ENCODE data around the gene SLBP.
A peak's percentile ranks its signal among the peaks of the same experiment; 100 is the strongest.

Gene SLBP

DNA sequence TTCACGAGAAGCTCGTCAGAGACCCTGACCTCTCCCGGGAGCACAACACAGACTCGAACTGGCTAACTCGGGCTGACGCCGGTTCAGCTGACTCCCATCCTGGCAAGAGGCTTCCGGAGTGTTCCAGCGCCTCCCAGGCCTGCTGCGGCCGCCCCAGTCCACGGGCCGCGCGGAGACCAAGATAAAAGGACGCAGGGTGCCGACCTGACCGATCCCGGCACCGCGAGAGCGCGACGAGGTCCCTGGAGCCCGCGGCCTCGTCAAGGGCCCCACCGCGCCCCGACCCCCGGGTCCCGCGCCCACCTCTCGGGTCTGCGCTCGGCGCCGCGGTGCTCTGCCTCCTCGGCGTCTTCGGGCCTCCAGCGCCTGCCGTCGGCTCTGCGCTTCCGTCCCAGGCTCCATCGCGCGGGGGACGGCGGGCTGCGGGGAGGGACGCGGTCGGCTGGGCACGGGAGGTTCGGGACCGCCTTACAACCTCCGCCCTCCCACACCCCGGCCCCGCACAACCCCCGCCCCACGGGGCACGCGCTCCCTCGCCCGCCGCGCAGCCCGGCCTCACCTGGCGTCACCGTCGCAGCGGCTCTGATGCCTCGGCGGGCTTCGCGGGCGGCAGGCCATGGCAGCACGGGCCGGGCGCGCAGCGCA, 426 bp downstream of the SLBP start:
- no peaks in the 10 kb centered on the region for H3K36me3 ChIP-seq (ENCODE audit: control insufficient read depth, insufficient read depth, low read length)
- H3K9ac ChIP-seq: peak overlapping the region; percentile 67
- H3K27ac ChIP-seq: peak overlapping the region; percentile 67
- no peaks in the 10 kb centered on the region for H3K27me3 ChIP-seq (ENCODE audit: control insufficient read depth, insufficient read depth, low read length)
- TF ChIP-seq, protein P1, sequence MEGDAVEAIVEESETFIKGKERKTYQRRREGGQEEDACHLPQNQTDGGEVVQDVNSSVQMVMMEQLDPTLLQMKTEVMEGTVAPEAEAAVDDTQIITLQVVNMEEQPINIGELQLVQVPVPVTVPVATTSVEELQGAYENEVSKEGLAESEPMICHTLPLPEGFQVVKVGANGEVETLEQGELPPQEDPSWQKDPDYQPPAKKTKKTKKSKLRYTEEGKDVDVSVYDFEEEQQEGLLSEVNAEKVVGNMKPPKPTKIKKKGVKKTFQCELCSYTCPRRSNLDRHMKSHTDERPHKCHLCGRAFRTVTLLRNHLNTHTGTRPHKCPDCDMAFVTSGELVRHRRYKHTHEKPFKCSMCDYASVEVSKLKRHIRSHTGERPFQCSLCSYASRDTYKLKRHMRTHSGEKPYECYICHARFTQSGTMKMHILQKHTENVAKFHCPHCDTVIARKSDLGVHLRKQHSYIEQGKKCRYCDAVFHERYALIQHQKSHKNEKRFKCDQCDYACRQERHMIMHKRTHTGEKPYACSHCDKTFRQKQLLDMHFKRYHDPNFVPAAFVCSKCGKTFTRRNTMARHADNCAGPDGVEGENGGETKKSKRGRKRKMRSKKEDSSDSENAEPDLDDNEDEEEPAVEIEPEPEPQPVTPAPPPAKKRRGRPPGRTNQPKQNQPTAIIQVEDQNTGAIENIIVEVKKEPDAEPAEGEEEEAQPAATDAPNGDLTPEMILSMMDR (IDR thresholded peaks at IDR 0.05): no peak
- H3K4me1 ChIP-seq: no peaks in the 10 kb centered on the region
- peaks cover 9% of the 10 kb centered on the region for H3K79me2 ChIP-seq
- peak overlapping the region; percentile 77 for H3K4me3 ChIP-seq (ENCODE audit: low read depth, low read length)
- peak overlapping the region; percentile 97 for H3K4me2 ChIP-seq (ENCODE audit: low read length)
- no peaks in the 10 kb centered on the region for H3K9me3 ChIP-seq (ENCODE audit: control insufficient read depth, low read length)
- H2AFZ ChIP-seq: peak overlapping the region; percentile 78

DNA sequence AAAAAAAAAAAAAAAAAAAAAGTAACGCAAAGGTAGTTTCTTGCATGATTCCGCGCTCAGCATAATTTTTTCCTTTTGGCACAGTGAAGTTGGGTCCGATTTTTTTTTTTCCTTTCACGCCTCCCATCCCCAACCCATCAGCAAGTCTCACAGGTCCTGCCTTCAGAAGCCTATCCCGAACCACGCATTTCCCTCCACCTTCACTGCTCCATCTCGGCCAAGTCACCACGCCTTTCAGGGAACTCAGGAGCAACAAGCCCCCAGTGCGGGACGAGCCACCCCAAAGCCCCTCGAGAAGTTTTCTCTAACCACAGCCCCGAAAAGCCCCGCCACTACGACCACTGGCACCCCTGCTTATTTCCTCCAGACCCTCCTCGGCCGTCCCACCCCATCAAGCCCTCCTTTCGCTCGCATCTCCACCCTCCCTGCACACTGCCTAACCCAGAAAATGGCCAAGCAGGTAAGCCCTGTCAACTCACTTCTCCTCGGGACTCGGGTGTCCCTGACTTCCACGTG, 1.0 kb downstream of the SLBP start:
- TF ChIP-seq, protein P1 (IDR thresholded peaks at IDR 0.05): no peak
- Histone ChIP-seq H3K36me3 (ENCODE audit: control insufficient read depth, insufficient read depth, low read length) (no peaks in the 10 kb centered on the region), H3K4me1 (no peaks in the 10 kb centered on the region), H3K4me3 (ENCODE audit: low read depth, low read length) (peak overlapping the region; percentile 77), H3K4me2 (ENCODE audit: low read length) (peak overlapping the region; percentile 97), H3K27me3 (ENCODE audit: control insufficient read depth, insufficient read depth, low read length) (no peaks in the 10 kb centered on the region), H2AFZ (peak overlapping the region; percentile 78), H3K79me2 (peaks cover 9% of the 10 kb centered on the region), H3K27ac (peak overlapping the region; percentile 67), H3K9ac (peak overlapping the region; percentile 67), H3K9me3 (ENCODE audit: control insufficient read depth, low read length) (no peaks in the 10 kb centered on the region)

DNA sequence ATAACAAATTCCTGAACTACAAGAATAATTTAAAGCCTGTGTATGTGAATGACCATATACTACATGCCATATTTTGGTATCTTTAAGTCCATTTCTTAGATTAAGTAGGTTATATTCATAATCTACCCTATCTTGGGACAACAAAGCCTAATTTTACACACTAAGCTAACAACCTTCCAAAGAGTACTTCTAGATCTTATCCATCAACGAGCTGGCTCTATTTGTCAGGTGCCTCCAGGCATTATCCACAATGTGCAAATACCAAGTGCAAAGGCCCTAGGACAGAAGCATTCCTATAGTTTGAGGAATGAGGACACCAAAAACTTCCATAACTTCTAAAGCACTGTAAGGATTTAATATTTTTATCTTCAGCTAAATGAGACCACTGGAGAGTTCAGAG, 3.5 kb downstream of the SLBP start:
- H3K4me2 ChIP-seq (ENCODE audit: low read length): no peak overlapping the region
- TF ChIP-seq, protein P1 (IDR thresholded peaks at IDR 0.05): no peak
- no peaks in the 10 kb centered on the region for H3K27me3 ChIP-seq (ENCODE audit: control insufficient read depth, insufficient read depth, low read length)
- no peaks in the 10 kb centered on the region for H3K4me1 ChIP-seq
- no peak overlapping the region for H3K9ac ChIP-seq
- H3K4me3 ChIP-seq (ENCODE audit: low read depth, low read length): no peak overlapping the region
- H3K36me3 ChIP-seq (ENCODE audit: control insufficient read depth, insufficient read depth, low read length): no peaks in the 10 kb centered on the region
- H3K9me3 ChIP-seq (ENCODE audit: control insufficient read depth, low read length): no peaks in the 10 kb centered on the region
- peaks cover 19% of the 10 kb centered on the region for H3K79me2 ChIP-seq
- no peak overlapping the region for H3K27ac ChIP-seq
- H2AFZ ChIP-seq: no peak overlapping the region

DNA sequence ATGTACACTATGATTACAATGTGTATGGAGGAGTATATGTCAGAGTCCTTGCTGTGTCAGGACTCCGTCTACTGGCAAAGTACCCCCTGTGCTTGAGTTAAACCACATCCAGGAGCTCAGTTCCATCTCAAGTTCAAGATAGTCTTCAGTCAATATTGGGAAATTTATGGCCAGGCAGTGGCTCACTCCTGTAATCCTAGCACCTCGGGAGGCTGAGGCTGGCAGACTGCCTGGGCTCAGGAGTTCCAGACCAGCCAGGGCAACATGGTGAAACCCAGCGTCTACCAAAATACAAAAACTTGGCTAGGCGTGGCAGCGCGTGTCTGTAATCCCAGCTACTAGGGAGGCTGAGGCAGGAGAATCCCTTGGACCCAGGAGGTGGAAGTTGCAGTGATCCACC, 5.8 kb downstream of the SLBP start:
- H3K4me3 ChIP-seq (ENCODE audit: low read depth, low read length): no peak overlapping the region
- no peak overlapping the region for H3K4me2 ChIP-seq (ENCODE audit: low read length)
- no peak overlapping the region for H3K9ac ChIP-seq
- TF ChIP-seq, protein P1 (IDR thresholded peaks at IDR 0.05): no peak
- no peaks in the 10 kb centered on the region for H3K9me3 ChIP-seq (ENCODE audit: control insufficient read depth, low read length)
- H3K36me3 ChIP-seq (ENCODE audit: control insufficient read depth, insufficient read depth, low read length): no peaks in the 10 kb centered on the region
- H3K27me3 ChIP-seq (ENCODE audit: control insufficient read depth, insufficient read depth, low read length): no peaks in the 10 kb centered on the region
- no peak overlapping the region for H2AFZ ChIP-seq
- peaks cover 28% of the 10 kb centered on the region for H3K79me2 ChIP-seq
- H3K27ac ChIP-seq: no peak overlapping the region
- H3K4me1 ChIP-seq: no peaks in the 10 kb centered on the region

DNA sequence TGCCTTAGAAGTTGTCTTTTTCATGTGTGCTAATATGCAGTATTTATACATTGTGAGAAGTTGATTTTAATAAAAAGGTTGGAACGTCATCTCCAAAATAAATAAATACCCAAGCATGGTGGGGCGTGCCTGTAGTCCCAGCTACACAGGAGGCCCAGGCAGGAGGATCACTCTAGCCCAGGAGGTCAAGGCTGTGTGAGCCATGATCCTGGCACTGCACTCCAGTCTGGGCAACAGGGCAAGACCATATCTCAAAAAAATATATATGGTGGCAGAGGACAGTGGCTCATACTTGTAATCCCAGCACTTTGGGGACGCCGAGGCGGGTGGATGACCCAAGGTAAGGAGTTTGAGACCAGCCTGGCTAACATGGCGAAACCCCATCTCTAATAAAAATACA, 6.4 kb downstream of the SLBP start:
- Histone ChIP-seq H3K27me3 (ENCODE audit: control insufficient read depth, insufficient read depth, low read length) (no peaks in the 10 kb centered on the region), H3K9me3 (ENCODE audit: control insufficient read depth, low read length) (no peaks in the 10 kb centered on the region), H2AFZ (no peak overlapping the region), H3K4me1 (no peaks in the 10 kb centered on the region), H3K4me3 (ENCODE audit: low read depth, low read length) (no peak overlapping the region), H3K27ac (no peak overlapping the region), H3K79me2 (peaks cover 32% of the 10 kb centered on the region), H3K9ac (no peak overlapping the region), H3K36me3 (ENCODE audit: control insufficient read depth, insufficient read depth, low read length) (no peaks in the 10 kb centered on the region), H3K4me2 (ENCODE audit: low read length) (no peak overlapping the region)
- TF ChIP-seq, protein P1 (IDR thresholded peaks at IDR 0.05): no peak
